OCI-LY3 (cell line): ENCODE measurements around the gene JAK2.

Source experiments
- CTCF ChIP-seq: fragments of 200-600, 300-600 bp; sonication (generic); IDR thresholded peaks from 2 replicates; pipeline ENCODE4 v1.5.1; 2014; ENCODE audit warnings: antibody characterized with exemption, low read length, low read depth
- EZH2phosphoT487 ChIP-seq: fragments of 200-600 bp; shearing (Covaris generic); IDR thresholded peaks from 2 replicates; pipeline ENCODE4 v1.6.1; 2018; ENCODE audit warnings: antibody characterized with exemption, mixed run types, low read depth

GRCh38 chr9:4936823-4937222 lies 48.2 kb upstream of the JAK2 start:
- TF ChIP-seq EZH2phosphoT487 (no peak), CTCF (no peak)
